GM18907 (cell line): ENCODE results near the gene PID1.
"Not testable (repeated sequence)": the region's sequence is repeated elsewhere in the genome, so short reads cannot be mapped to it uniquely, and the experiment has no call there.

Experiments
- ATAC-seq: cut with Tn5 transposase; IDR thresholded peaks from one replicate; pipeline ENCODE4 v1.9.1; 2021; ENCODE audit warnings: mild to moderate bottlenecking, moderate library complexity; ENCODE audit not compliant: unreplicated experiment

Gene PID1

DNA sequence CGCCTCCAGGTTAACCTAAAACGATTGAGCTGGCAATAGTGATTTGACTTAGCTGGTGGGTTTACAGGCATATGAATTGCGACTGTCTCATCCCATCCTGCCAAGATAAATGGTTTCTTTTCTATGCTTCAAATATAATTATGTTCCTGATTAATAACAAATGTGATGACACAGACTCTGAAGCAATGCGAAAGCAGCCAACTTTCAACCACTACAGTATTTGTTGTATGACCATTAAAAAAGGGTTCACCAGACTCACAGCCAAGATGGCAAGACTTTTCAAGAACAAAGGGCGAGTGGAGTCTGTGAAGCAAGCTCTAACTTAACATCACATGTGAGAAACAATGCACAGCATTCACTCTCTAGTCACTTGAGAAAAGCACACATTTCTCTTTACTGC lies 186.6 kb downstream of the PID1 start:
- ATAC-seq: no peak

DNA sequence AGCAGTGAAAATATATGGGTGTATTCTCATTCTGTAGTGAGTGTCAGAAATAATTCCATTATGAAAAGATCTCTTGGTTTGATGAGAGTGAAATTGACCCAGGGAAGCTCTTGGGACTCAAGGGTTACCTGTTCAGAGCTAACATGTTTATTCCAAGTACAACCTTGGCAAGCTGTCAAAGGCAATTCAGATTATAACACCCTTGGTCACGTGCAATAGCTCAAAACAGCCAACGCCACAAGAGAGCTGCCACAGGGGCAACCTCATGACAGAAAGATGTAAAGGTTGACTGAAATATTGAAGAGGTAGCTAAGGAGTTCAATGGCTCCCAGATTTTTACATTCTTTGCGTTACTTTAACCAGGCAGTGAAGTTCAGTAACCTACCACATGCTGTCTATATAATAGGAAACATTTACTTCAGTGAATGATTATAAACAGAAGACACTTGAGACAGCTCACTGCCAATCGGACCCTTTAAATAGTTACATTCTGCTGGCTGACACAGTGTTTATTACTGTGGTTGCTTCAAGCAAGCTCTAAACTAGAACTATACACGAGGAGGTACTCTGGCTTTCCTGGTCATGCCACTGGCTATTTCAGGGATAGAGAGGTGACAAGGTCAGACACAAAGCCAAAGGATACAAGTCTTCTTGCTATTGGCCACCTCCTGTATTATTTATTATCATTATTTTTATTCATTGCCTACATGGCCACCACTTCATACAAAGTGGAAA lies 187.3 kb downstream of the PID1 start:
- ATAC-seq: no peak

DNA sequence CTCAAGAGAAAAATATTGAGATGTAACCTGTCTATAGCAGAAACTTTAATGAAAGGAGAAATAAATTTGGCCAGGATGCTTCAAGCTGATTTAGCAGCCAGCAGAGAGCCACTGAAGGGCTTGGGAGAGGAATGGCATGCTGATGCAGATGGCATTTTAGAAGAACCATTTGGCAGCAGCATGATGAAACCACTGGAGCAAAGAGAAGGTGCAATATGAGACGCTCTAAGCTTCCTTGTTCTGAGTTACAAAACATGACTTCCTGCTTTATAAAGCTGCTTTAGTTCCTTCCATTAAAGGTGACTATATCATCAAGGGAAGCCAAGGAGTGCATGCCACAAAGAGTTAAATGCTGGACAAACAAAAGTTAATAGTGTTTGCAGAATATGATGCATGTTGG lies 189.7 kb downstream of the PID1 start:
- no peak for ATAC-seq

DNA sequence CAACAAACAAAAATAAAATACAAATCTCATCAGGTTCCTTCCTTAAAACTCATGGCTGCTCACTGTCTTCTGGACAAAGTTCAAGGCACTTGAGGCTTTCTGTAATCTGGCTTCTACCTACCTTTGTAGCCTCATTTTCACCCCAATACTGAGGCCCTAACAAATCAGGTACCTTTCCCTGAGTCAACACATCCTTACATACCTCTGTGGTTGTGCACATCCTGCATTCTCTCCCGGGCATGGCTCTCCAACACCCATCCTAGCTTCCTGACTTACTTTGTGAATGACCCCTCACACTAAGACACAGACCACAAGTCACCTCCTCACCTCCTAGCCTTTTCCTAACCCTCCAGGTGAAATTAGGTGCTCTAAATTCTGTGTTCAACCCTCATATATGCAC lies 190.9 kb downstream of the PID1 start:
- no peak for ATAC-seq

DNA sequence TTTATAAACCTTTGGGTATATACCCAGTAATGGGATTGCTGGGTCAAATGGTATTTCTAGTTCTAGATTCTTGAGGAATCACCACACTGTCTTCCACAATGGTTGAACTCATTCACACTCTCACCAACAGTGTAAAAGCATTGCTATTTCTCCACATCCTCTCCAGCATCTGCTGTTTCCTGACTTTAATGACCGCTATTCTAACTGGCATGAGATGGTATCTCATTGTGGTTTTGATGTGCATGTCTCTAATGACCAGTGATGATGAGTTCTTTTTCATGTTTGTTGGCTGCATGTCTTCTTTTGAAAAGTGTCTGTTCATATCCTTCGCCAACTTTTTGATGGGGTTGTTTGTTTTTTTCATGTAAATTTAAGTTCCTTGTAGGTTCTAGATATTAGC lies 194.2 kb downstream of the PID1 start:
- not testable (repeated sequence) for ATAC-seq

DNA sequence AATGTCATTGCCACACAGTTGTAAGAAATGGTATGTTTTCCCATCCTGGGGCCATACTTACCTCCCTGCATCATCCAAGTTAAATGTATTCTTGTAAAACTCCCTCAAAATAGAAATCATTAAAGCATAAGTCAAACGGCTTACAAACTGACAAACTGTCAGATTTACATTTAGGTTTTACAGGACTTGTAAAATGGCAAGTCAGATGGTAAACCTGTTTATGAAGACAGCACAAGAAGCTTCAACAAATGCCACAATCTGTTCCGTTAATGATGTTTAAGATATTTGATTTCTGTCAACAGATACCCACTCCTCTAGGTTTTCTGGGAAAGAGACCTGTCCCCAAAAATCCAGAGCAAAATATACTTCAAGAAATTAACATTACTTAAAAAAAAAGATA lies 197.2 kb downstream of the PID1 start:
- no peak for ATAC-seq

DNA sequence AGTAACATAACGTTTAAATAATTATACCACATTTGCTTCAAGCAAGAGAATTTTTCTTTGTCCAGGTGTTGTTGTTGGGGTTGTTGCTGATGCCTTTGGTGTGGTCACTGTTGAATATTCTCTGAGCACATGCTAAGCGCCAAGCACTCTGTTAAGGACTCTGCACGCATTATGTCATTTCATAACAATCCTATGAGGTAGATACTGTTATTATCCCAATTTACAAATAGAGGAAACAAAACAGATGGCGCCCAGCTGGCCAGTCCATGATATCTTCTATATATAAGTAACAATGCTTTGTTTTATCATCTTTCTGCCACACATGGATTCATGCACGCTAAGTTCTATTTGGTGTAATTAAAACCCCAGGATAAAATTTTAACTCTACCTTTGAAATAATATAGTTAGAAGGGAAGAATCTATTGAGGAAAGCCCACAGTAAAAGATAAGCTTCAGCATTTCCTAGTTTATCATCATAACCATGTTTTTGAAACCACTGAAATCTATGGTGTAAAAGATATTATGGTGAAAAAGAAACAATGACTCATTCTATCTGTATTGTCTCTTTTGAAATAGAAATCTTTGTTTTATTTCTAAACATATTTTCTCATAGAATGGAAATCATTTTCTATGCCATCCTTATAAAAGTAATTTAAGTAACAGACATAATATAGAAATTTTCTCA lies 199.7 kb downstream of the PID1 start:
- no peak for ATAC-seq

DNA sequence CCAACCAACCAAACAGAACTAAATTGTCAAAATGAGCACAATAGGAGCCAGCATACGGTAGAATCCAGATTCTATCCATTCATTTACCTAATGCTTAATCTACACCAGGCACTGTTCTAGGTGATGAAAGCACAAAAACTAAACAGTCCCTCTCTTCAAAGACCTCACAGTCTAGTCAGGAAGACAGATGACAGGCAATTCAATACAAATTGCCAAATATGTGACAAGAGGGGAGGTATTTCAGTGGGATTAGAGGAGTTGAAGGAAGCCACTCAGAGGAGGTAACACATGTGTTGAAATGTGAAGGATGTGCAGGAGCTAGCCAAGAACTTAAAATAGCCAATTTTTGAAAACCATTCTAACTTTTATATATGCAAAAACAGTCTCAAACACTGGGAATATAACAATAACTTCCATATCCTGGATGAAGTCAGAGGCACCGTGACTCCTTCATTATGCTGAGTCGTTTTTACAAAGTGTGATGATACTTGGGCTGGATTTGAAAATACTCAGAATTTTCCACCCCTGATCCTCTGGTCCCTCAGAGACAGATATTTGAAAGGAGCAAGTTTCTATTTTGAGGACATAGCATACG lies 204.9 kb downstream of the PID1 start:
- no peak for ATAC-seq

DNA sequence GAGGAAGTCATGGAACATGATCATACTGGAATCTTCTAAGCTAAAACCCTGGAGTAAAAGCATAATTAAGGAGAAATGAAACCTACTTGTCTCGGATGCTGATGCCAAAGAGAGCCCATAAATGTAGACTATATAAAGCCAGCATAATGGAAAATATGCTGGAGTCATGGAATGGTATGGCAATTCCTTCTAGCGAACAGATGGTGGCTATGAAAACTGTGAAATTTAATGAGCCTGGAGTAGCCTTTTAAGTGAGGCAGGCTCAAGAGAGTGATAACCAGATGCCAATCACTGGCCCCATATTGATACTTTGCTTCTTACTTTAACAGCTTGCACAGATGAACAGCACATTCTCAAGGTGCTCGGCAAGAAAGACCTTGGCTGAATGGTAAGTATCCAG lies 206.3 kb downstream of the PID1 start:
- ATAC-seq: no peak

DNA sequence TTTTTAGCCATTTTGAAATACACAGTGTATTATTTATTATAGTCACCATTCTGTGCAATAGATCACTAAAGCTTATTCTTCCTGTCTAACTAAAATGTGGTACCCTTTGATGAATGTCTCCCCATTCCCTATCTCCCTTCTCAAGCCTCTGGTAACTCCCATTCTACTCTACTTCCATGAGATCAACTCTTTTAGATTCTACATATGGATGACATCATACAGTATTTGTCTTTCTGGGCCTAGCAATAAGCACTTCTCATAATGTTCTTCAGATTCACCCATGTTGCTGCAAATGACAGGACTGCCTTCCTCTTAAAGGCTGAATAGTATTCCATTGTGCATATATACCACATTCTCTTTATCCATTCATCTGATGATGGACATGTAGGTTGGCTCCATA lies 210.9 kb downstream of the PID1 start:
- no peak for ATAC-seq

DNA sequence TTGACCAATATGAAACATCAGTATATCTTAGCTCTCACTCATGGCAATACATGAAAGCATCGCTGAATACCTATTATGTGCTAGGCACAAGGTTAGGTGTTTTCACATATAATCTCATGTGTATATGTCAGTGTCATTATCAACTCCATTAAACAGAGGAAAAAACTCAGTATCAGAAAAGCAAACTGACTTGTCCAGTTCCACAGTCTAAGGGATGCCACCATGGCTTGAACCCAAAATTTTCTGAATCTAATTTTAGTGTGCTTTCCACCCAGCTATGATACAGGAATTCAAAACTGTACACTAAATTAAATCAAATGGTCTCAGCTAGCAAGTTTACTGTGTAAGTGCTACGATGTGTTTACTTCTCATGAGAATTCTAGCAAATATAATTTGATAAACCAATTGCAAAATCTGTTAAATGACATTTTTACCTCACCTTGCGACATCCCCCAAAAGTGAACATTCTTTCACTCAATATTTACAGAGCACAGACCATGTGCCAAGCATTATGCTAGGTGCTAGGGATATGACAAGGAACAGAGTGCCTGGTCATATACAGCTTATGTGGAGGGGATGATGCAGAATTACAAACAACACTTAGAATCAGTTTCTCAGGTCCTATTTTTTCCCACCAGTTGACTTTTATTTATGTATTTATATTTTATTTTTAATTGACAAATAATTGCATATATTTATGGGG lies 211.6 kb downstream of the PID1 start:
- no peak for ATAC-seq

DNA sequence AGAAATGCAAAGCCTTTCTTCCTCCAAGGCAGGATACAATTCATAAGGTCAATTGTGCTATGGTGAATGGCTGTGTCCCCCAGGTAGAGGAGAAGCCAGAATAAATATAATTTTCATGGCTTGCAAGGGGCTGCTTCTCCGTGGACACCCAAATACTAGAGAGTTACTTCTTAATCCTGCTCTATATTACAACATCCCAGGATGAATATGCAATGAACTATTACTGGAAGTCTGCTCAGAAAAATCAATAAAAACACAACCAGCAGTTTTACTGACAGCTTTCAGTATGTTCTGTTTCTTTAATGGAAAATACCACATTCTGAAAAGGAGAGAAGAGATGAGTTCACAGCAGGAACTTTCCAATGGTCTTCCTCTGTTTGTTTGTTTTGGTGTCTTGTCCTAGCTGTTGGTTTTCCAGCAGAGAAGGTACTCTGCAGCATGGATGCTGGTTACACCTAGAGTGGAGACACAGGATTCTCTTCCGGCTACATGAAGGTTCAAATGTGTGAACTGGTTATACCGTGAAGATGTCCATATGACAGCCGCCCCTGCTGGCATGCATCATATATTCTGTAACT lies 213.0 kb downstream of the PID1 start:
- ATAC-seq: no peak

DNA sequence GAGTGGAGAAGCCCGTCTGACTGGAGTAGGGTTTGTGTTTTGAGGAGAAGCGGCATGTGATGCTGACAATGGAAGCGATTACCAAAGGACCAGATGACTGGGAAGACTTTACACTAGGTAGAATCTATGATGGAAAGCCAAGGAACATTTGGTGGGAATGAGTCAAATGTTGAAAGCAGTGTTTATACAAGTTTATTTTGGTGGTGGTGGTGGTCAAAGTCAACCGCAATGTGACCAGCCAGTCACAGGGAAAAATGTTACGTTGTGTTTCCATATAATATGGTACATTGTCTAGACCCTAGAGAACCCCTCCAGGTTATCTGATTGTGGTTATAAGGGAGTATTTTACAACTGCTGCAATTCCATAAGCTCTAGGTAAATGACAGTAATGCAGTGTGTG lies 216.8 kb downstream of the PID1 start:
- ATAC-seq: no peak

DNA sequence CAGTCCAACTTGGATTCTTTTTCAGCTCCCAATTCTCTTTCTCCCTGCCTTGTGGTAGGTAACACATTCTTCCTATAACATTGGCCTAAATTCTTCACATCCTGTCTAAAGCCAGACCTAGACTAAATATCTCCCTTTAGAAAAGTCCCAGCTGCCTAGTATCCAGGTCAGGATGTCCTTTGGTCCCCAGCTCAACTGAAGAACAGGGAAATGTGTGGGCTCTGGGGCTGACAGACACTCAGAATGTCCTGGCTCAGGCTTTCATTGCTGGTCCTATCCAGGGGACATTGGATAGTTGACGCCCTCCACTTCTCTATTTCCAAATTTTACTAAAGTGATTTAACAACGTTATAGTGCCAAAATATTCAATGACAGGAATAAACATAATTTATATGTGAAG lies 219.3 kb downstream of the PID1 start:
- ATAC-seq: no peak

DNA sequence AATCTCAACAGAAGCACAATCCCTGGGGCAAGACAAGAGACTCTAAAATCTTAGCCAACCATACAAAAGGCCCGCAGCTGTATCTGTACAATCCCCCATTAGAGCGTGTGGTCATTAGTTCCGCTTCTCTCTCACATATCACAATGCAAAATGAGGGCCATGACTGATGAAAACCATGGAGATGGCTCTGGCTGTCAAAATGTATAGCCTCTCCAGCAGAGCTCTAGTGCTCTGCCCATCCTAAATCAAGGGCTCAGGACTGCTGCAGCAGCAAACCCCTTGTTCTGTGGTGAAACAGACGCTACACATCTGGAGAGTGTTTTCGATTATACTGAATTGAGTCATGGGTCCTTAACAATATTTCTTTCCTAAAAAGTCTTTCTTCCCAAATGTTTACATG lies 221.0 kb downstream of the PID1 start:
- no peak for ATAC-seq

DNA sequence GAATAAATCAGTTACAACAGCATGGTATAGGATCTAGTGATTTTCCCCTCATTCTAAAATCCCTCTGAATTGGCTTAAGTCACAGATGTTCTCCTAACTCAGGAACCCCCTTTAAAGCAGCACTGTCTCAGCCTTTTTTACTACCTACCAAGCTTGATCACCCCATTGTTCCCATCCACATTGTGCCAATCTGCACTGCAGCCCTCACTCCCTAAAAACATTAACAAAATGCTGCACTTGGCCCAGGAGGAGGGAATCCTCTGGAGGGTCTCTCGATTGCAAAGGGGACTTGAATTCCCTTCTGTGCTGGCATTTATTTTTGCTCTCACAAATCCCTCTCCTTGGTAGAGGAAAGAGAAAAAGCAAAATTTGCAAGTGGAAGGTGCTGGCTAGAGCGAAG lies 223.0 kb downstream of the PID1 start:
- ATAC-seq: no peak

DNA sequence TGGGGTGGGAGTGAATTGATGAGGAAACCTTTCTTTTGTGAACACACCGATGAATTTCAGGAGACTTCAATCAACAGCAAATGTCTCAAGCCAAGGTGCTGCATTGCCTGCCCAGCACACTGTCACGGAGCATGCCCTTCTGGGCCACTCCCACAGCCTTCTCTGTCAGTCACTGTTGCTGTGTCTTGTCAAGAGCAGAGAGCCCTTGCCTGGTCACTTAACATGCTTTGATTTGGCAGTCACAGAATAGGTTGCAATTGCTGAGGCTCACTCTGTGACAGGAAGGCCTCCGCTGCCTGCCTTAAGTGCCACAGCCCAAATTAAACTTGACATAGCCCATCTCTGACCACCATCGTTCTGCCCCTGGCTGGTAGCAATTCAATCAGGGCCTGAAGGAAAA lies 225.4 kb downstream of the PID1 start:
- ATAC-seq: no peak

DNA sequence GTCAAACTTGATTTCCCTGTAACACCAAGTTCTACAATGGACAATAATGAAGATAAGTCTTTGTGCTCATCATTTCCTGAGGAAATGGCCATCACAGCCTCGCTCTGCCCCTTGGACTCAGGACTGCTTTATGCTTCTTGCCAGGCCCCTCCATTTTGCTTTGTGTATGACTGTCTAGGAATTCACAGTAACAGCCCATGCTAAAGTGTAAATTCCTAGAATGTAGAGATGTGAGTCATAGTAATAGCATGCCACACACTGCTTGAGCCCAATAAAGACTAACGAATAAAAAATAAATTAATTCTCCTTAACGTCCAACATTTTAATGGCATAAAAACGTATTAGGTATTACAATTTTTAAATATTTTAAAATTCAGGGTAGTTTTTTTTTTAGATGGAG lies 226.5 kb downstream of the PID1 start:
- ATAC-seq: no peak

DNA sequence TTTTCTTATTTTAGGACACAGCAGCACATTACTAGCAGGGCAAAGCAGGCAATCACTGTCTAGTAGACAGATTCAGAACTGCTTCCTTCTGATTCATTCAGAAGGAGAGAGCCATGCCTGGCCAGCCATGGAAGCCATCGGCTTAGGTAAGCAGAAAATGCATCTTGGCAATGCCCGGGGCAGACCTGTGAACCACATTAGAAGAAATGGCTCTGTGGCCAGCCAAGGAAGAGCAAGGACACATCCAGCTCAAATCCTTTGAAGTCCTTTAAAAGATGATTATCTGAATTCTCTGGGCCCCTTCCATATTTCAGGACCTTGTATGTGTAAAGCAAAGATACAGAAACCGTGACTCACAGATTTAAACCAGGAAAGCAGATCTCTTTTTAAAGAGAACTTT lies 227.4 kb downstream of the PID1 start:
- no peak for ATAC-seq

DNA sequence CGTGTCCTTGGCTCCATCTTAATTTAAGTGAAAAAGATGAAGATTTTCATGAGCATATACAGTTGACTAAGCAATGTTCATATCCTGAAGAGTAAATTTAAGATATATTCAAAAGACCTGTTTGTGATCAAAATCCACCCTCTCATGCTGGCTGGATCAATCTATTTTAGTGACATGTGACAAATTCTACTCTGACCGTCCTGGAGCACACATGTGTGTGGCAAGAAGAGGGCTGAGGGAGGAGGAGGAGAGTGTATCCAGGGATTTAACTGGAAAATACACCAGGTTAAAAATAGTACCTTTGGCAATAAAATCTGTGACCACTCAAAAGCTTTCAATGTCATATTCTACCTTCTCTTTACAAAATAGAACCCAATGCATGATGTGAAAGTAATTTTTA lies 228.7 kb downstream of the PID1 start:
- no peak for ATAC-seq

DNA sequence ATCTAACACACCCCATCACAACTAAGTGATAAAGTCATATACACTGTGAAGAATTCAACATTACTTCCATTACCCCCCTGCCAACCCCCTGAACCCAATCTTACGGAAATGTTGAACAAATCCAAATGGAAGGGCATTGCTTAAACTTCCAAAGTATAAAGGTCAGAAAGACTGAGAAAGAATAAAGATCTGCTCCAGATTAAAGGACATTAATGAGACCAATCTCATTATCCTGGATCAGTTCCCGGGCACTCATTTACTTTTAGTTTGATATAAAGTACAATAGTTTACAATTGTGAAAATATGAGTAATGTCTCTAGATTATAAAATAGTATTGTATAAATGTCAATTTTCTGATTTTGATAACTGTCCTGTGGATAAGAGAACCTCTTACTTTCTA lies 229.4 kb downstream of the PID1 start:
- ATAC-seq: no peak

DNA sequence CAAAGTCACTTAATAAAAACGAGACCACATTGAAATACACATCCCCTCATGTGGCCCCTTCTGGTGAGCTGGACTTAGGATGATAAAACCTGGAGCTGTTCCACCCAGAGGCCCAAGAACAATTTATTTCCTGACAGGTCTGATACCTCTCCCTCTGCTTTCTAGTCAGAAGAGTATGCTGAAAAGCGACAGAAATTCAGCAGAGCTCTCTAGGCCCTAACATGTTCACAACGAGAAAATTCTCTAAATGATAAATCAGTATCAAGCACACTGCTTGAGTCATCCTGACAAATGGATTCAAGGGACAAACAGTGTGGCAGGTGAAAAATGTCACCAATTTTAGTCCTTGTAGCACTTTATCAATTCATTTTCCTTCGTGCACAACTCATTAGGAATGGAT lies 233.5 kb downstream of the PID1 start:
- no peak for ATAC-seq
